K562 (cell line): ENCODE data around the gene SPATA24. TPM values are rescaled to one million over a fixed set of nuclear protein-coding genes. Genes with fewer than 3 reads are reported as not detected.

Experiments used
- ATF7 ChIP-seq: fragments of 450-650 bp; IDR thresholded peaks from 2 replicates; pipeline ENCODE4 v1.7.1; 2014; ENCODE audit warnings: mild to moderate bottlenecking, moderate library complexity
- CHD1 ChIP-seq: fragments of 200-600 bp; sonication (generic); IDR thresholded peaks from one replicate; pipeline ENCODE4 v1.6.1; 2012; ENCODE audit warnings: mild to moderate bottlenecking, moderate library complexity, low read length, inconsistent platforms
- CTCFL ChIP-seq: IDR thresholded peaks from 2 replicates; pipeline ENCODE4 v1.6.1; 2011; ENCODE audit warnings: borderline replicate concordance, low read depth, mild to moderate bottlenecking, moderate library complexity, low read length; ENCODE audit not compliant: insufficient read depth, poor library complexity, severe bottlenecking
- ELF1 ChIP-seq: fragments of 200-800 bp; sonication (Bioruptor generic); IDR thresholded peaks from 2 replicates; pipeline ENCODE4 v1.6.1; 2016; ENCODE audit warnings: missing genetic modification characterization, missing compliant biosample characterization
- FOXK2 ChIP-seq, 2 experiments: fragments of 450-650 bp; IDR thresholded peaks in 1 of 2; conservative IDR thresholded peaks in 1 of 2; 2 replicates each; pipeline ENCODE4 v1.6.1; 2016; ENCODE audit warnings: low read depth in 2 of 2, mild to moderate bottlenecking in 1 of 2
- KLF6 ChIP-seq: fragments of 250-450 bp; sonication (Bioruptor Pico); IDR thresholded peaks from 2 replicates; pipeline ENCODE4 v1.4.0; 2020; ENCODE audit warnings: mild to moderate bottlenecking, moderate library complexity, borderline replicate concordance
- NONO ChIP-seq, 2 experiments: fragments of 200-400 bp in 1 of 2; fragments of 450-650 bp in 1 of 2; formaldehyde crosslinking in 1 of 2; IDR thresholded peaks; 2 replicates each; pipeline ENCODE4 v1.6.1; 2017; ENCODE audit warnings: low read depth in 2 of 2, mild to moderate bottlenecking in 2 of 2, moderate library complexity in 2 of 2, low read length in 1 of 2
- RCOR1 ChIP-seq, 2 experiments: IDR thresholded peaks; 2 replicates each; pipeline ENCODE4 v1.6.1; 2012; ENCODE audit warnings: low read depth in 2 of 2, low read length in 2 of 2, borderline replicate concordance in 1 of 2, improper control_type of control experiment in 1 of 2
- YY1 ChIP-seq, 3 experiments: IDR thresholded peaks; 2 replicates each; pipeline ENCODE4 v1.6.1; 2011; ENCODE audit warnings: low read length in 2 of 3, mild to moderate bottlenecking in 2 of 3, moderate library complexity in 2 of 3, borderline replicate concordance in 1 of 3, control low read depth in 1 of 3, low read depth in 1 of 3; ENCODE audit not compliant: insufficient read depth in 3 of 3, insufficient replicate concordance in 2 of 3, control insufficient read depth in 1 of 3, insufficient read length in 1 of 3; ENCODE audit errors: extremely low read depth in 1 of 3
- ZBTB33 ChIP-seq: sonication (generic); formaldehyde crosslinking; IDR thresholded peaks from 2 replicates; pipeline ENCODE4 v1.8.1; 2023; ENCODE audit warnings: mild to moderate bottlenecking, missing genetic modification reagents
- ZNF407 ChIP-seq: fragments of 450-650 bp; IDR thresholded peaks from 2 replicates; pipeline ENCODE4 v1.6.1; 2016; ENCODE audit warnings: low read depth
- ZNF668 ChIP-seq: fragments of 250-450 bp; sonication (Bioruptor Pico); IDR thresholded peaks from 2 replicates; pipeline ENCODE4 v1.8.0; 2022; ENCODE audit warnings: mild to moderate bottlenecking, inconsistent platforms
- polyA plus RNA-seq, 8 experiments: library from polyadenylated mRNA; depleted of rRNA in 4 of 8; stranded (reverse) in 5 of 8; unstranded in 3 of 8; fragments of >200 nt; fragmentation: Nextera tagmentation in 2 of 8; fragmentation: Illumina TruSeq in 1 of 8; extraction: Ambion mirVana in 2 of 8; extraction: Trizol in 1 of 8; gene quantifications; 2 replicates each; pipeline versions ENCODE4 v1.2.1 to v1.2.3, GENCODE V29; 2011 to 2014; ENCODE audit warnings: inconsistent platforms in 1 of 8, missing spikeins in 1 of 8
- total RNA-seq, 7 experiments: library from RNA; depleted of rRNA in 6 of 7; stranded (reverse); fragments of >200 nt in 6 of 7; fragmentation: Illumina TruSeq in 2 of 7; extraction: Trizol in 2 of 7; gene quantifications; 2 replicates each; pipeline versions ENCODE4 v1.2.1 to v1.2.3, GENCODE V29; 2011 to 2021; ENCODE audit warnings: low replicate concordance in 1 of 7

SPATA24 gene
- total and polyA plus RNA-seq, 9 of the 15 experiments (the other 6 are each of a cell fraction or from before 2014, with no cell fraction given), result 4.1 to 12.6 (median 8.0) TPM

- TF ChIP-seq ZNF407 (no peak), ELF1 (tag) (peak; percentile 81), NONO (IDR thresholded peaks at IDR 0.05; ENCODE audit: low read depth in 2 of 2, low read length in 1 of 2) (0 out of 4 replicates have a peak, but pooled peaks of 1 of the 2 experiments have one; percentile 43), ZNF668 (no peak), ATF7 (peak; percentile 97), KLF6 (CRISPR knock-in tag) (peak; percentile 46; the same call in 1 of the 2 replicates), CHD1 (no peak), YY1 (IDR thresholded peaks at IDR 0.05; ENCODE audit: borderline replicate concordance in 1 of 3, control insufficient read depth in 1 of 3, extremely low read depth in 1 of 3, insufficient read depth in 3 of 3, insufficient read length in 1 of 3, insufficient replicate concordance in 2 of 3, low read depth in 1 of 3, low read length in 2 of 3) (peak; percentile 80 to 96 (median 96)), FOXK2 (conservative IDR thresholded peaks at IDR 0.05 in 1 of 2, IDR thresholded peaks at IDR 0.05 in 1 of 2; ENCODE audit: low read depth in 2 of 2) (no peak; a peak in 1 of 4 replicates), ZBTB33 (CRISPR knock-in tag) (peak; percentile 74; the same call in 1 of the 2 replicates), CTCFL (no peak), RCOR1 (IDR thresholded peaks at IDR 0.05; ENCODE audit: borderline replicate concordance in 1 of 2, low read depth in 2 of 2, low read length in 2 of 2) (peak in 1 of 2 experiments; percentile 53; a peak in 1 of 4 replicates)
Measured at GRCh38 chr5:139403787-139404483, at the start of gene SPATA24 (continued).
